HG03457 (cell line): ENCODE results near the gene DCDC2C.
"Not testable (repeated sequence)": the region's sequence is repeated elsewhere in the genome, so short reads cannot be mapped to it uniquely, and the experiment has no call there.

ENCODE experiments used
- ATAC-seq: cut with Tn5 transposase; IDR thresholded peaks from one replicate; pipeline ENCODE4 v1.9.1; 2021; ENCODE audit warnings: moderate number of reproducible peaks; ENCODE audit not compliant: unreplicated experiment

Gene DCDC2C

DNA sequence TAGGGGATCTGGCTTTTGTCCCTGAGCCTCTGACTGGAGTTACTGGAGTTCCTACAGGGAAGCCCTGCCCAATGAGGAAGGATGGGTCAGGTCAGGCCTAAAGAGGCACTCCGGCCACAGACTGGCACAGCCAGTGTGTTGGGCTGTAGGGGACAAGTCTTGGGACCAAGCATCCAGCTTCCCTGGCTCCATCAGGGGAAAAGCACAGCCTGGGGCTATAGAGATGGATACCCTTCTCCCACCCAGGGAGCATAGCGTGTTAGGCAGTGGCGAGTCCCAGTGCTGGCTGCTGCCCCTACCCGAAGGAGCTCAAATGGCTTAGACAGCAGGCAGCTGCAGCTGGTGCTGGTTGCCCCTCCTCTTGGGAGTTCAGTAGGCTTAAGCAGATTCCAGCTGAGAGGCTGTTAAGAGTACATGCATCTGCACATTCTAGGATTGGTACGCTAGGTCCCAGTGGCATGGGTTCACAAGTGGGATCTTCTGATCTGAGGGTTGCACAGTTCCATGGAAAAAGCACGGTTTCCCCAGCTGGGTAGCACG, 111.4 kb downstream of the DCDC2C start:
- ATAC-seq = no peak

- ATAC-seq = not testable (repeated sequence)
These were observed 113.8 kb downstream of the DCDC2C start for GRCh38 chr2:3817144-3817543.

DNA sequence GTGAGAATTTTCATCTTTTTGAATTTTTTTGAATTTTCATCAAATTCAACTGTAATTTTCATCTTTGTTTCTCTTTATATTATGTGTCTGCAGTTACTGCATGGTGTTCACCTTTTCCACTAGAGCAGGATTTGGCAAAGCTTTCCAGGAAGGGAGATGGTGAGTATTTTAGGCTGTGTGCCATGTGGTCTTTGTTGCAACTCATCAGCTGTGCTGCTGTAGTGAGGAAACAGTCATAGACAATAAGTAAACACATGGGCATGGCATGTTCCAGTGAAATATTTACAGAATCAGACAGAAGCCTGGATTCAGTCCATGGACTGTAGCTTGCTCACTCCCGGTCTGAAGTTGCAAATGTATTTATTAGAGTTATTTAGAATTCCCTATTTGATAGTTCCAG, 120.4 kb downstream of the DCDC2C start:
- no peak for ATAC-seq

- no peak for ATAC-seq
These were observed 124.5 kb downstream of the DCDC2C start for GRCh38 chr2:3827673-3828575.

- no peak for ATAC-seq
These were observed 127.4 kb downstream of the DCDC2C start for GRCh38 chr2:3830796-3831195.

- no peak for ATAC-seq
These were observed 133.7 kb downstream of the DCDC2C start for GRCh38 chr2:3837086-3837485.

GRCh38 chr2:3838348-3838747, 135.0 kb downstream of the DCDC2C start:
- no peak for ATAC-seq

DNA sequence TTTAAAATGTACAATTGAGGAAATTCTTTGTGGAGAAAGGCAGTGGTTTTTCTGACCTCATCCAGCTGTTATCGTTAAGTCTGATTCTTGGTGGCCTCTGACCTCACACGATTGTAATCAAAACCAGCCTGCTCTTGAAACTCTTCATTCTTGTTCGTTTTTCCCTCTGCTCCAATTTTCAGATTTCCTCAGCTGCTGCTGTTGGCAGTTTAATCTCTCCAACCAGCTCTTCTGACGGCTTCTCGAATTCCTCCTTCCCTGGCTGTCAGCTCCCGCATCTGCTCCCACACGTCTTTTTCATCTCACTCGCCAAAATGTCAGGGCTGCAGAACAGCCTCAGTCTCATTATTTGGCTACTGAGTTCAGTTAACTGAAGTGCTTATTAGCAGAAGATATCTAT, 136.1 kb downstream of the DCDC2C start:
- no peak for ATAC-seq

DNA sequence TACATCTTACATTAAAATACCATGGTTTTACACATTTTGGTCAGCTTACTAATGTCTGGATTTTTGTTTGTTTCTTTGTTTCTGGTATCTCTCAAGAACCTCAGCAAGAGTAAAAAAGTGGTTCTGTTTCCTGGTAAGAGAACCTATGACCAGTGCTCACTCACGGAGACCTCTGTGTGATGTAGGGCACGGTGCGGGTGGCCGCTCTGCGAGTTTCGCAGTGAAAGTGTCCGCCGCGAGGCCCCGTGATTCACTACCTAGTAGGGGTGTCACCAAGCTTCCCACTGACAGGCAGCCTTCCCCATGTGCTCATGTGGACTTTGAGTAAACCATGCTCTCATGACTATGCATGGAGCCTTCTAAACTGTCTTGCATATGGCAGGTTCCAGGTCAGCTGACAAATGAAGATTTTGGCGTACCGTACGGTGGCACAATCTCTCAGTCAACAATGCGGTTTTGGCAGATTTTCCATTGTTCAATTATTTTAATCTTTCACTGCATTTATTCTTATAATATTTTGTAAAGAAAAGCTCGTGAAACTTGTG, 137.3 kb downstream of the DCDC2C start:
- no peak for ATAC-seq

DNA sequence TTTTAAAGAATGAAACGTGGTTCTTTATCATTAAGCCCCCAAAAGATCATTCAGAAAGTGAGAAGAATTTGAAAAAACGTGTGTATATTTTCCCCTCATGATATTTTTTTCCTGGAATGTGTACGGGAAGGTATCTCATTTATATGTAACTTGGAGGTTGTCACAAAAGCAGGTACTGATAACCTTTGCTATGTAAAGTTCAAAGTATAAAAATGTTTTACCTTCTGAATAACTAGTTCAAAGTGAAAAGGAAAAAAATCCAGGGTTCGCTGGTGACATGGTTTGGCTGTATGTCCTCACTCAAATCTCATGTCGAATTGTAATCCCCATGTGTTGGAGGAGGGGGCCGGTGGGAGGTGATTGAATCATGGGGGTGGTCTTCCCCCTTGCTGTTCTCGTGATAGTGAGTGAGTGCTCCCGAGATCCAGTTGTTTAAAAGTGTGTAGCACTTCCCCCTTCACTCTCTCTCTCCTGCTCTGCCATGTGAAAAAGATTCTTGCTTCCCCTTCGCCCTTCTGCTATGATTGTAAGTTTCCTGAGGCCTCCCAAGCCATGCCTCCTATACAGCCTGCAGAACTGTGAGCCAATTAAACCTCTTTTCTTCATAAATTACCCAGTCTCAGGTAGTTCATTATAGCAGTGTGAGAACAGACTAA, 144.2 kb downstream of the DCDC2C start:
- no peak for ATAC-seq

GRCh38 chr2:3848776-3849175, 145.4 kb downstream of the DCDC2C start:
- no peak for ATAC-seq

- no peak for ATAC-seq
These were observed 145.8 kb downstream of the DCDC2C start for GRCh38 chr2:3849213-3849612.

DNA sequence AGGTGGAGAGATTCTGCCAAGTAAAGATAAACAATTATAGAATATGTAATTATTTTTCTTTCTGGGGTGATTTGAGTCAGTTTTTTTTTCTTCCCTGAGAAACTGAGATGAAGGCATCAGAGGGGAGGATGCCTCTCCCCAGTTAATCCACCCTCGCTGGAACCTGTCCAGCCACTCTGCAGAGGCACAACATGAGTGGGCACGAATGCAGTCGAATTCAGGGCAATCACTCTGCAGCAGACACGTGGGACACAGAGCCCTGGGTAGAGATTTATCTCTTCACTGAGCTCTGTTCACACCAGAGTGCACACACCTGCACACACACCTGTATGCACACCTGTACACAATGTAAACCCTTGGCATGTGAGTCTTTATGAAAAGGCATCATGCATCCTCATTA, 154.2 kb downstream of the DCDC2C start:
- ATAC-seq = no peak

DNA sequence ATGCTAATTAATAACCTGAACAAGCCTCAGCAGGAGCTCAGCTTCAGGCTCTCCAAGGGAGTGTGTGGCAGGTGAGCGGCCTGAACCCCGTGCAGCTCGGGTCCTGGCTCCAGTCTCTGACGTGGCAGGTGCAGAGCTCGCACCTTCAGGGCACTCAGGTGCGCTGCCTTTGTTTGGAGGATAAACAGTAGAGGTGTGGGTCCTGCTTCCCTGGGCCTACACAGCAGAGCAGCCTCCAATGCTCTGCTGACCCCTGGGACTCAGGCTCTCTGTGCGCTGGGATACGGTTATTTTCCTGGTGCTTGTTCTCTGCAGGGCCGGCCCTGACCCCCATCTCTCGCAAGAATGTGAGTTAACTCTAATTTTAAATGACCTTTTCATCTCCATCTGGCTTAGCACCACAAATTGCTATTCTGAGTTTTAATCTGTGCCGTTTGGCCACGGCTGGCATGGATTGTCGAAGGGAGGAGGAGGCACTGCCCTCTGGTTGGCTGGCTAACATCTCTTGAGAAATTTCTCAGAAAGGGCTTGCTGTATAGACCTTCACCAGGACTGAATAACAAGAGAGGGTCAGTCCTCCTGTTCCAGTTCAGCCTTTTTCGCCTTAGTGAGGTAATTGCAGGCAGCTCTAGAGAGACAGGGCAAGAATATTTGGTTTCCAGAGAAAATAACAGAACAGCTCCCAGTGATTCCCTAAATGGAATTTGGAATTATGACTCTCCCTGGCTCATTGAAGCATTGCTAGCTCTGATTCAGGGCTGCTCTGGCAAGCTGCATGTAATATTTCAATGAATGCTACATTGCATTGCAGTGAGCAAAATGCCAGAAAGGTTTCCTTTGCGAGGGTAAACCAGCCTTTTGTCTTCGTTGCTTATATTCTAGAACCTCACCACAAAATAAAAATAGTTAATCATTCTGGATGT, 161.8 kb downstream of the DCDC2C start:
- no peak for ATAC-seq

- ATAC-seq = no peak
These were observed 164.1 kb downstream of the DCDC2C start for GRCh38 chr2:3867469-3867868.

DNA sequence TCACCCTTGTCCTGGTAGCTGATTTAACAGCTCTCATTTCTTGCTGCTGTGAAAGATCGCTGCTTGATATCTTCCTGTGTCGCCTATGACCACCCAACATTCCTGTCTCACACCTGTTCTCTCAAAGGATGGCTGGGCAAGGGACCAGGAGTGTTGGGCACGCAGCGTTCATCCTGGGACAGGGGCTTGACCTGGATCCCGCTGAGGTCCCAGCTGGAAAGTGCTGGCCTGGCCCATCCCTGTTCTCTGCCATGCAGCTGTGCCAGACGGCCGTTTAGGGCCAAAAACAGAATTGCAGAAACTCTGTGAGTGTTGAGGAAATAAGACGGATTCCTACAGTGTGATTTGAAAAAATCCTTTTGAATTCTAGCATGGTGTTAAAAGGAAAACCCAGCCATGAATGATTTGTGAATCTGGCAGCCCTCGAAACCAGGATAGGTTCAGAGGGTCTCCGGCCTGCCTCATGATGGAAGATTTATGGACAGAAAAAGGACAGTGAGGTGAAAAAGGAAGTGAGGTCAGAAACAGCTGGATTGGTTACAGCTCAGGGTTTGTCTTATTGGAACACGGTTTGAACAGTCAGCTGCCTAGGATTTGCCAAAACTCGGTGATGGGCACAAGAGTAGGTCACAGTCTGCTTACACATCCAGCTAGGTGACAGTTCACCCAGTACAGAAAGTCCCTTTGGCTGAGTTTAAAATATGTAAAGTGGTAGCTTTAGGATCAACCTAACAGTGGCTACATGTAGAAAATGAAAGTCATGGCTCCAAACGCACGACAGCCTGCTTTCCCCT, 164.8 kb downstream of the DCDC2C start:
- ATAC-seq = no peak

- ATAC-seq = no peak
These were observed 166.8 kb downstream of the DCDC2C start for GRCh38 chr2:3870222-3870621.

DNA sequence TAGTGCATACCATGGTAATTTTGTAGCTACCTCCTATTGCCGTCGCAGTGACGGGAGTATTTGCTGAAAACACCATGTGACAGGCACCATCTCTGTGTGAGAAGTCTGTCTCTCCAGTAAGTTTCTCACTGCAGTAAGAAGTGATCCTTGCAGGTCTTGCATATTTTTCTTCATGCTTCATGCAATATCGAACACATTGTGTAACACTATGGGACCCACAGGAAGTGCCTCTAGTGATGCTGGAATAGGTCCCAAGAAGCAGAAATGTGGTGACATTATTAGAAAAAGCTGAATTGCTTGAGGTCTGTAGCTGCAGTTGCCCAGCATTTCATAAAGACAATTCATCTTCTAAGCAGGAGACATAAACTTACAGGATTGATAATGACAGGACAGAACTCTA, 167.6 kb downstream of the DCDC2C start:
- no peak for ATAC-seq

GRCh38 chr2:3872451-3872850, 169.1 kb downstream of the DCDC2C start:
- ATAC-seq = no peak

- no peak for ATAC-seq
These were observed 170.5 kb downstream of the DCDC2C start for GRCh38 chr2:3873899-3874298.
